DND-41 (cell line): ENCODE measurements around the gene CACNB3.

ENCODE experiments used
- EZH2 ChIP-seq: IDR thresholded peaks from 3 replicates; pipeline ENCODE4 v1.6.1; 2012; ENCODE audit warnings: borderline replicate concordance, low read depth, mild to moderate bottlenecking, moderate library complexity, low read length, inconsistent platforms; ENCODE audit not compliant: severe bottlenecking
- TF ChIP-seq, protein P1 (sequence below): IDR thresholded peaks from 2 replicates; pipeline ENCODE4 v1.5.1; 2012; ENCODE audit warnings: borderline replicate concordance, low read length, moderate library complexity, mild to moderate bottlenecking; ENCODE audit not compliant: poor library complexity, severe bottlenecking; ENCODE audit errors: extremely low read depth

GRCh38 chr12:48824905-48825304, 6.6 kb downstream of the CACNB3 start:
- TF ChIP-seq, protein P1, sequence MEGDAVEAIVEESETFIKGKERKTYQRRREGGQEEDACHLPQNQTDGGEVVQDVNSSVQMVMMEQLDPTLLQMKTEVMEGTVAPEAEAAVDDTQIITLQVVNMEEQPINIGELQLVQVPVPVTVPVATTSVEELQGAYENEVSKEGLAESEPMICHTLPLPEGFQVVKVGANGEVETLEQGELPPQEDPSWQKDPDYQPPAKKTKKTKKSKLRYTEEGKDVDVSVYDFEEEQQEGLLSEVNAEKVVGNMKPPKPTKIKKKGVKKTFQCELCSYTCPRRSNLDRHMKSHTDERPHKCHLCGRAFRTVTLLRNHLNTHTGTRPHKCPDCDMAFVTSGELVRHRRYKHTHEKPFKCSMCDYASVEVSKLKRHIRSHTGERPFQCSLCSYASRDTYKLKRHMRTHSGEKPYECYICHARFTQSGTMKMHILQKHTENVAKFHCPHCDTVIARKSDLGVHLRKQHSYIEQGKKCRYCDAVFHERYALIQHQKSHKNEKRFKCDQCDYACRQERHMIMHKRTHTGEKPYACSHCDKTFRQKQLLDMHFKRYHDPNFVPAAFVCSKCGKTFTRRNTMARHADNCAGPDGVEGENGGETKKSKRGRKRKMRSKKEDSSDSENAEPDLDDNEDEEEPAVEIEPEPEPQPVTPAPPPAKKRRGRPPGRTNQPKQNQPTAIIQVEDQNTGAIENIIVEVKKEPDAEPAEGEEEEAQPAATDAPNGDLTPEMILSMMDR: no peak
- no peak for TF ChIP-seq EZH2
